H9 (cell line): Measurements from ENCODE around the gene RASL12. TPM values are rescaled to one million over a fixed set of nuclear protein-coding genes. Genes with fewer than 3 reads are reported as not detected.

Source experiments
- DNase-seq: peaks from one replicate; pipeline ENCODE4 v3.0.0-alpha.2; 2017
- H2AFZ ChIP-seq: one replicate; pipeline ENCODE4 v1.6.1; 2013; ENCODE audit warnings: mild to moderate bottlenecking, low read length, control low read depth, moderate library complexity
- H2AK5ac ChIP-seq: 2 replicates; pipeline ENCODE4 v1.6.1; 2013; ENCODE audit warnings: low read length, control low read depth, mixed read lengths; ENCODE audit not compliant: insufficient read length
- H2BK120ac ChIP-seq: one replicate; pipeline ENCODE4 v1.6.1; 2013; ENCODE audit warnings: low read depth, mild to moderate bottlenecking, low read length, control low read depth, inconsistent platforms; ENCODE audit not compliant: poor library complexity, severe bottlenecking
- H2BK12ac ChIP-seq: 2 replicates; pipeline ENCODE4 v1.6.1; 2013; ENCODE audit warnings: low read length, control low read depth, mixed read lengths, low read depth; ENCODE audit not compliant: insufficient read length
- H2BK15ac ChIP-seq: 2 replicates; pipeline ENCODE4 v1.6.1; 2013; ENCODE audit warnings: low read depth, low read length, control low read depth
- H2BK20ac ChIP-seq: one replicate; pipeline ENCODE4 v1.6.1; 2013; ENCODE audit warnings: low read depth, mild to moderate bottlenecking, low read length, control low read depth, inconsistent platforms; ENCODE audit not compliant: poor library complexity, severe bottlenecking
- H2BK5ac ChIP-seq: 2 replicates; pipeline ENCODE4 v1.6.1; 2013; ENCODE audit warnings: low read length, control low read depth, mixed read lengths; ENCODE audit not compliant: insufficient read length
- H3K14ac ChIP-seq: 2 replicates; pipeline ENCODE4 v1.6.1; 2013; ENCODE audit warnings: low read length, control low read depth; ENCODE audit not compliant: insufficient read depth
- H3K18ac ChIP-seq: 2 replicates; pipeline ENCODE4 v1.6.1; 2013; ENCODE audit warnings: low read depth, mild to moderate bottlenecking, mixed read lengths, low read length, control low read depth; ENCODE audit not compliant: insufficient read length
- H3K23ac ChIP-seq: 2 replicates; pipeline ENCODE4 v1.6.1; 2013; ENCODE audit warnings: low read length, control low read depth, mixed read lengths, low read depth; ENCODE audit not compliant: insufficient read length
- H3K23me2 ChIP-seq: 2 replicates; pipeline ENCODE4 v1.6.1; 2013; ENCODE audit warnings: low read depth, mild to moderate bottlenecking, mixed read lengths, low read length, control low read depth; ENCODE audit not compliant: insufficient read length, poor library complexity, severe bottlenecking
- H3K27ac ChIP-seq: 2 replicates; pipeline ENCODE4 v1.5.1; 2013; ENCODE audit warnings: low read length, control low read depth, mixed read lengths, low read depth; ENCODE audit not compliant: insufficient read length
- H3K27me3 ChIP-seq: 2 replicates; pipeline ENCODE4 v1.6.1; 2013; ENCODE audit warnings: low read length, control low read depth, inconsistent platforms; ENCODE audit not compliant: insufficient read depth
- H3K4ac ChIP-seq: 2 replicates; pipeline ENCODE4 v1.6.1; 2013; ENCODE audit warnings: low read depth, mild to moderate bottlenecking, control low read depth, inconsistent platforms, low read length, moderate library complexity
- H3K4me1 ChIP-seq: 2 replicates; pipeline ENCODE4 v1.6.1; 2013; ENCODE audit warnings: low read length, control low read depth, inconsistent platforms; ENCODE audit not compliant: insufficient read depth
- H3K4me2 ChIP-seq: 2 replicates; pipeline ENCODE4 v1.6.1; 2013; ENCODE audit warnings: low read length, control low read depth, mixed read lengths; ENCODE audit not compliant: insufficient read length, insufficient read depth
- H3K56ac ChIP-seq: 2 replicates; pipeline ENCODE4 v1.6.1; 2013; ENCODE audit warnings: low read depth, mild to moderate bottlenecking, mixed read lengths, low read length, control low read depth; ENCODE audit not compliant: insufficient read length
- H3K79me1 ChIP-seq: 2 replicates; pipeline ENCODE4 v1.6.1; 2013; ENCODE audit warnings: low read depth, mild to moderate bottlenecking, moderate library complexity, low read length, control low read depth, inconsistent platforms; ENCODE audit not compliant: insufficient read depth, poor library complexity, severe bottlenecking
- H3K79me2 ChIP-seq: 2 replicates; pipeline ENCODE4 v1.6.1; 2013; ENCODE audit warnings: low read length, control low read depth, inconsistent platforms; ENCODE audit not compliant: insufficient read depth
- H3K9ac ChIP-seq: 2 replicates; pipeline ENCODE4 v1.6.1; 2013; ENCODE audit warnings: low read length, control low read depth, mixed read lengths; ENCODE audit not compliant: insufficient read length; ENCODE audit errors: extremely low read depth
- H3K9me3 ChIP-seq: one replicate; pipeline ENCODE4 v1.6.1; 2013; ENCODE audit warnings: low read depth, low read length, inconsistent platforms; ENCODE audit not compliant: control insufficient read depth
- H3T11ph ChIP-seq: one replicate; pipeline ENCODE4 v1.6.1; 2013; ENCODE audit warnings: mild to moderate bottlenecking, low read length, control low read depth, inconsistent platforms
- H4K20me1 ChIP-seq: one replicate; pipeline ENCODE4 v1.6.1; 2013; ENCODE audit not compliant: control insufficient read depth, insufficient read length, insufficient read depth
- H4K5ac ChIP-seq: 2 replicates; pipeline ENCODE4 v1.6.1; 2013; ENCODE audit warnings: low read depth, mild to moderate bottlenecking, mixed read lengths, low read length, control low read depth; ENCODE audit not compliant: insufficient read length
- H4K8ac ChIP-seq: replicated peaks from 2 replicates; pipeline ENCODE4 v1.6.1; 2013; ENCODE audit warnings: low read length, control low read depth, mixed read lengths, low read depth; ENCODE audit not compliant: insufficient read length
- H4K91ac ChIP-seq: 2 replicates; pipeline ENCODE4 v1.6.1; 2013; ENCODE audit warnings: low read depth, mild to moderate bottlenecking, moderate library complexity, mixed read lengths, low read length, control low read depth; ENCODE audit not compliant: insufficient read length
- H3K27ac Mint-ChIP-seq, 3 experiments: 2 replicates in 2 of 3; 3 replicates in 1 of 3; pipeline ENCODE4 v1.8.0; 2020 to 2021; ENCODE audit warnings: mixed read lengths in 3 of 3, mild to moderate bottlenecking in 1 of 3, moderate library complexity in 1 of 3
- H3K27me3 Mint-ChIP-seq: 2 replicates; pipeline ENCODE4 v1.8.0; 2021; ENCODE audit warnings: low read depth, mild to moderate bottlenecking, moderate library complexity, mixed read lengths
- H3K36me3 Mint-ChIP-seq, 3 experiments: 2 replicates in 2 of 3; 3 replicates in 1 of 3; pipeline ENCODE4 v1.8.0; 2020 to 2021; ENCODE audit warnings: low read depth in 3 of 3, mixed read lengths in 3 of 3; ENCODE audit not compliant: insufficient read depth in 1 of 3
- H3K4me1 Mint-ChIP-seq, 2 experiments: 2 replicates each; pipeline ENCODE4 v1.8.0; 2020; ENCODE audit warnings: mixed read lengths in 2 of 2
- H3K4me3 Mint-ChIP-seq, 2 experiments: 2 replicates in 1 of 2; 3 replicates in 1 of 2; pipeline ENCODE4 v1.8.0; 2020 to 2021; ENCODE audit warnings: mild to moderate bottlenecking in 2 of 2, mixed read lengths in 2 of 2, moderate library complexity in 1 of 2
- H3K9me3 Mint-ChIP-seq, 2 experiments: 2 replicates in 1 of 2; 3 replicates in 1 of 2; pipeline ENCODE4 v1.8.0; 2020; ENCODE audit warnings: mild to moderate bottlenecking in 2 of 2, mixed read lengths in 2 of 2, moderate library complexity in 1 of 2
- WGBS: extraction: QIAGEN DNeasy Blood & Tissue Kit; methylation state at CpG from one replicate; pipeline ENCODE4 v1.1.7; 2013; ENCODE audit warnings: missing lambda C conversion rate, low lambda C conversion rate, mixed read lengths; ENCODE audit not compliant: insufficient read length; ENCODE audit errors: extremely low coverage; 5-methylcytosine and 5-hydroxymethylcytosine counted together
- total RNA-seq: library from RNA; stranded (reverse); gene quantifications from 2 replicates; pipeline ENCODE4 v1.2.1, GENCODE V29; 2021
- TF ChIP-seq, protein P1 (sequence below): fragments of 200-600 bp; sonication (generic); conservative IDR thresholded peaks from 3 replicates; pipeline ENCODE4 v1.8.0; 2021; ENCODE audit warnings: antibody characterized with exemption, mild to moderate bottlenecking

Gene RASL12
- total RNA-seq, 1 experiment from 2014 or later: 7.5 TPM

DNA sequence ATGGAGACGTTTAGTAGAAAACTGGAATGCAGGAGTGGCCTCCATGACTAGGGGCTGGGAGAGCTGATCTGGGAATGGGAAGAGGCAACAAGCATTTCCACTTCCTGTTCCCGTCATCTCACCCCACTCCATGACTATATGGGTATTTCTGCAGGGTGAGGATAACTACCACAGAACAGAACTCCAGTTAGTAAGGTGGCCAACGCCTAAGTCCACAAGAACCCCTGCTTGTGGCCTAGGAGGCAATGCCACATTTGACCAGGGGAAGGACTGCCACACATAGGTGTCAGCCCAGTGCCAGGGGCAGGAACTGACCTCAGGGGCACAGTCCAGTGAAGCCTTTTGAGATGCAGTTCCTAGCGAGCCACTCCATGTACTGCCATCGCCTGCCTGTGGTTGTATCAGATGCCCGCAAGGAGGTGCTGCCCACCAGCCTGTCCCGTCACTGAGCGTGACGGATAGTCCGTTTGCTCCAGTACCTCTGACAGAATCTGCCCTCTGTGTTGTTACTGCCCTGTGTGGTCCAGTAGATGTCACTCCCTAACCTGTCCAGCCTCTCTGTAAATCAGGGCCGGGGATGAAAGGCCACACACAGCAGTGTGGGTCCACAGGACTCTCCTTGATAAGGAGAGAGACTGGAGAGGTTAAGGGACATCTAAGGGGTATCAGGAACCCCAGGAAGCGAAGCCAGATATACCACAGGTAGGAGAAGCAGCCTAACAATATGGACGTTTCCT is 34.8 kb downstream of the RASL12 start:
- H3K4me1 Mint-ChIP-seq: peaks cover 14 to 15% of the 10 kb centered on the region in 2 experiments
- Histone ChIP-seq H3K27ac (no peak overlapping the region), H3K4me2 (no peak overlapping the region), H3K79me2 (no peaks in the 10 kb centered on the region), H3K4ac (no peak overlapping the region), H2BK120ac (no peak overlapping the region), H3T11ph (no peak overlapping the region), H3K23ac (no peak overlapping the region), H3K79me1 (no peaks in the 10 kb centered on the region), H3K18ac (no peak overlapping the region), H2AFZ (no peak overlapping the region), H3K14ac (no peak overlapping the region), H4K91ac (no peak overlapping the region), H4K8ac (no peak overlapping the region), H2BK12ac (no peak overlapping the region), H3K9ac (no peak overlapping the region), H2BK15ac (no peak overlapping the region), H3K9me3 (no peaks in the 10 kb centered on the region), H4K20me1 (no peaks in the 10 kb centered on the region), H3K4me1 (no peaks in the 10 kb centered on the region; the same call in 1 of the 2 replicates), H2BK5ac (no peak overlapping the region), H3K56ac (no peak overlapping the region), H3K23me2 (no peaks in the 10 kb centered on the region), H2AK5ac (no peak overlapping the region), H4K5ac (no peak overlapping the region), H3K27me3 (no peaks in the 10 kb centered on the region), H2BK20ac (no peak overlapping the region)
- H3K27me3 Mint-ChIP-seq: peaks cover 8% of the 10 kb centered on the region; the same call in 1 of the 2 replicates
- H3K36me3 Mint-ChIP-seq: no peaks in the 10 kb centered on the region; a peak in 1 of 7 replicates
- TF ChIP-seq, protein P1, sequence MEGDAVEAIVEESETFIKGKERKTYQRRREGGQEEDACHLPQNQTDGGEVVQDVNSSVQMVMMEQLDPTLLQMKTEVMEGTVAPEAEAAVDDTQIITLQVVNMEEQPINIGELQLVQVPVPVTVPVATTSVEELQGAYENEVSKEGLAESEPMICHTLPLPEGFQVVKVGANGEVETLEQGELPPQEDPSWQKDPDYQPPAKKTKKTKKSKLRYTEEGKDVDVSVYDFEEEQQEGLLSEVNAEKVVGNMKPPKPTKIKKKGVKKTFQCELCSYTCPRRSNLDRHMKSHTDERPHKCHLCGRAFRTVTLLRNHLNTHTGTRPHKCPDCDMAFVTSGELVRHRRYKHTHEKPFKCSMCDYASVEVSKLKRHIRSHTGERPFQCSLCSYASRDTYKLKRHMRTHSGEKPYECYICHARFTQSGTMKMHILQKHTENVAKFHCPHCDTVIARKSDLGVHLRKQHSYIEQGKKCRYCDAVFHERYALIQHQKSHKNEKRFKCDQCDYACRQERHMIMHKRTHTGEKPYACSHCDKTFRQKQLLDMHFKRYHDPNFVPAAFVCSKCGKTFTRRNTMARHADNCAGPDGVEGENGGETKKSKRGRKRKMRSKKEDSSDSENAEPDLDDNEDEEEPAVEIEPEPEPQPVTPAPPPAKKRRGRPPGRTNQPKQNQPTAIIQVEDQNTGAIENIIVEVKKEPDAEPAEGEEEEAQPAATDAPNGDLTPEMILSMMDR: peak; percentile 91
- H3K4me3 Mint-ChIP-seq: peak overlapping the region in 1 of 2 experiments; percentile 31; a peak in 1 of 5 replicates
- no peak overlapping the region for H3K27ac Mint-ChIP-seq
- WGBS: no CpG with 5 or more reads among the region's 13 CpGs
- no peaks in the 10 kb centered on the region for H3K9me3 Mint-ChIP-seq
- peak; percentile 94 for DNase-seq
